GM21528 (cell line): ENCODE data around the gene RANBP17.
"Not testable (repeated sequence)": the region's sequence is repeated elsewhere in the genome, so short reads cannot be mapped to it uniquely, and the experiment has no call there.

Source experiments
- ATAC-seq: cut with Tn5 transposase; IDR thresholded peaks from one replicate; pipeline ENCODE4 v1.9.1; 2021; ENCODE audit warnings: mild to moderate bottlenecking, moderate library complexity; ENCODE audit not compliant: unreplicated experiment, low FRiP score

Gene RANBP17

DNA sequence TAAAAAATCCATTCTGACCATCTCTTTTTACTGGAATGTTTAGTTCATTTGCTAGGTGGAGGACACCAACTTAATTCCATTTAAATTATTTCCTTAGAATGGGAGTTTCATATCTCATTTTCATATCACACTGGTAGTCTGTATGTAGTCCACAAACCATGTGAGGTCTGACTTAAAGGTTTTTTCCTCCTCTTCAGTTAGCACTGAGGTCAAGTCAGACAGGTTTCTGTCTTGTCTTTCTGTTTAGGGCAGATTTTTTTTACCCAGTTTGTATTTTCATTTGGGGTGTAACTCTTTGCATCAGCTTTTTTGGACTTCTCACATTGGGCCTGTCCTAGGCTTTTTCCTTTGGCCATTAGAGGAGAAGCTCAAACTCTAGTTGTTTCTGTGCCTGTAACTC lies 75.3 kb downstream of the RANBP17 start:
- no peak for ATAC-seq

DNA sequence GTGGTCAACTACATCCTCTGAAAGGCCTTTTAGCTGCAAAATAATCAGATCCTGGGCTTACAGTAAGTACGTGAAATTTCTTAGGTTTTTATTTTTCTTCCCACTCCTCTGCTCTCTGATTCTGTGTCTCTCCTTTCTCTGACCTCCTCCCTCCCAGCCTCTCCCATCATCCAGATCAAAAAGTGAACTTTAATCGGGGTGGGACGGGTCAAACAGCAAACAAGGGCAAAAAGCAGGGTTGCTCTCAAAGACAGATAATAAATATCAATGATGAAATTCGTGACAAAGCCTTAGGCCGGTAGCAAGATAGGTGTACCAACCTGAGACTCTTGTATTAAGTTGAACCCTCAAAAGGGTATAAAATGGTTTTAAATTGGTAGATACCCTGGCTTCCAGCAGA lies 76.1 kb downstream of the RANBP17 start:
- ATAC-seq = no peak

DNA sequence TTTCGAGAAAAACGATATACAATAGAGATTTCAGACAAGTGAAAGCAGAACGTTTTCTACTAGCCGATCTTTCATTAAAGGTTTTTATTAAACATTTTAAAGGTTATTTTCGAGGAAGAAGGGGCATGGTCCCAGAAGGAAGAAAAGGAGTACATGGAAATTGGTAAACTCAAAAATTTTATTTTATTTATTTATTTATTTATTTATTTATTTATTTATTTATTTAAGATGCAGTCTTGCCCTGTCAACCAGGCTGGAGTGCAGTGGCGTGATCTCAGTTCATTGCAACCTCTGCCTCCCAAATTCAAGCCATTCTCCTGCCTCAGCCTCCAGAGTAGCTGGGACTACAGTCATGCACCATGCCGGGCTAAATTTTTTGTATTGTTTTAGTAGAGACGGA lies 77.4 kb downstream of the RANBP17 start:
- ATAC-seq = no peak

DNA sequence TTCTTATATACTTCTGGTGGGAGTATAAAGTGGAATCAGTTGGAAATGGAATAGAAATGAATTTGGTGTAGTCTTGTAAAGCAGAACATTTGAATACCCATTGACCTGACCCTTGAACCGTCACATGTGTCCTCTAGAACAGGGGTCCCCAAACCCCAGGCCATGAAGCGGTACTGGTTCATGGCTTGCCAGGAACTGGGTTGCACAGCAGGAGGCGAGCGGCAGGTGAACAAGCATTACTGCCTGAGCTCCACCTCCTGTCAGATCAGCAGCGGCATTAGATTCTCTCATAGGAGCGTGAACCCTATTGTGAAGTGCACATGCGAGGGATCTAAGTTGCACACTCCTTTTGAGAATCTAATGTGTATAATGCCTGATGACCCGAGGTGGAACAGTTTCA lies 80.0 kb downstream of the RANBP17 start:
- no peak for ATAC-seq

DNA sequence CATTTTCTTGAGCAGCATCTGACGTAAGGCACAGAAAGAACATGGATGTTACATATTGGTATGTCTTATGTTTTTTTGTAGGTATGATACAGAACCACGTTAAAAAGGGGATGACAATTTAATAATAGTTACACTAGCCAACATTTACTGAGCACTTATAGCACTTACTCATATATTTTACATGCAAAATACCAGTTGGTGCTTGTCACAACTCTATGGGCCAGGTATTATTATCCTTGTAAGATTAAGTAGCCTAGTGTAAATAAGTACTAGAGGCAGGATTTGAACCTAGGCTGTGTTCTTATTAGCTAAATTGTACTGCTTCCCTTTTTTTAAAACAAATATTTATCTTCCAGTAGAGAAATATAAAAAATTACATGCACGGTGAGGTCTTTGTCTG lies 83.5 kb downstream of the RANBP17 start:
- no peak for ATAC-seq

DNA sequence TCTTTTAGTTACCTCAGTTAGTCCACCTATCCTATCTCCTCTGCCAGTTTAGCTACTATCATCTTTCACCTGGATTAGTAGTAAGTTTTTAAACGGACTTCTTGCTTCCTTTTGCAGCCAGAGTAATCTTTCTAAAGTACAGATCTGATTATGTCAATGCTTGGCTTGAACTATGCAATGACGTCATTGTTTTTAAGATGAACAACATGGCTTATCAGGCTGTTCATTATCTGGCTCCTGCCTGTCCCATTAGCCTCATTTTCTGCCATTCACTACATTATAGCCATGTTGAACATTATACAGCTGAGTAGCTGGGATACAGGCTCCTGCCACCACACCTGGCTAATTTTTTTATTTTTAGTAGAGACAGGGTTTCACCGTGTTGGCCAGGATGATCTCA lies 98.7 kb downstream of the RANBP17 start:
- ATAC-seq = no peak

DNA sequence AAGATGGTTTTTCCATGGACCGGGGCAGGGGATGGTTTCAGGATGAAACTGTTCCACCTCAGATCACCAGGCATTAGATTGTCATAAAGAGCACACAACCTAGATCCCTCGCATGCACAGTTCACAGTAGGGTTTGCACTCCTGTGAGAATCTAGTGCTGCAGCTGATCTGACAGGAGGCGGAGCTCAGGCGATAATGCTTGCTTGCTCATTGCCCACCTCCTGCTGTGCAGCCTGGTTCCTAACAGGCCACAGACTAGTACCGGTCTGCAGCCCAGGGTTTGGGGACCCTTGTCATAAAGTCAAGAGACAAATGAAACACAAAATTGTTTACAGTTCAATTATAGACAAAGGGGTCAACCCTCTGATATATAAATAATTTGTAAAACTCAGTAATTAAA lies 101.7 kb downstream of the RANBP17 start:
- ATAC-seq = no peak

DNA sequence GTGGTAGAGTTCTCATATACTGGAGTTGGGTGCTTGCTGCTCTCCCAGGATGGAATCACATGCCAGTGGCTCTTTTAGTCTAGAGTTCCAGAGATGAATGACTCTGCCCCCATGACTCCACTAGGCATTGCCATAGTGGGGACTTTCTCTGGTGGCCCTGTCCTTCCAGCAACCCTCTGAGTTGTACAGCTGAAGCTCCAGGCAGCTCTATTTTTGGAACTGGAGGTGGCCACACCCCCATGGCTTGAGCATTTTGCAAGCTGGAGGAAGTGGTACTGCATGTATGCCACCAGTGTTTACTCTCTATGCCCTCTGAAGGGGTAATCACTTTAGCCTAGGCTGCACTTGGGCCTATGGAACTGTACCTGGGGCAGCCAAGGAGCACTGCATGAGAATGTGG lies 112.6 kb downstream of the RANBP17 start:
- no peak for ATAC-seq

DNA sequence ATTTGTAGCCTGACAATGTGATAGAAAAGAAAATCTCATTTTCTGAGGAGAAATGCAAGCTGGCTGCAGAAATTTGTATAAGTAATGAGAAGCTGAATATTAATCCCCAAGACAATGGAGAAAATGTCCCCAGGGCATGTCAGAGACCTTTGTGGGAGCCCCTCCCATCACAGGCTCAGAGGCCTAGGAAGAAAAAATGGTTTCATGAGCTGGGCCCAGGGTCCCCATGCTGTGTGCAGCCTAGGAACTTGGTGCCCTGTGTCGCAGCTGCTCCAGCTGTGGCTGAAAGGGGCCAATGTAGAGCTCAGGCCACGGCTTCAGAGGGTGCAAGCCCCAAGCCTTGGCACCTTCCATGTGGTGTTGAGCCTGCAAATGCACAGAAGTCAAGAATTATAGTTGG lies 118.4 kb downstream of the RANBP17 start:
- ATAC-seq = not testable (repeated sequence)

DNA sequence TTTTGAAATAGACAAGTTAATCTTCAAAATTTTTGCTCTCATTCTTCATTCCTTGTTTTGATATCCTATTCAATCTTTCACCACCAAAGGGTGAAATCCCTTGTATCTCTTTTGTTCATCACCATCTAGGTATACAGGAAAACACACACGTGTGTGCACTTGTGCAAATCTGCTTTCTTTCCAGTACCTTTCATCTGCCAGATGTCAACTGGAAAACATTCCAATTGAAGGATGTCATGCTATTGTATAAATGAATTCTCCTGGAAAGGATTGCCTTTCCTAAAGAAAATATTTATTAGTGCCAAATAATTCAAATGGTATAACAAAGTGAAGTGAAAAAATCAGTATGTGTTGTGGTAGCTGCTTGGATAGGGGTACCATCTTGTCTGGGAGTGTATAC lies 123.7 kb downstream of the RANBP17 start:
- no peak for ATAC-seq

DNA sequence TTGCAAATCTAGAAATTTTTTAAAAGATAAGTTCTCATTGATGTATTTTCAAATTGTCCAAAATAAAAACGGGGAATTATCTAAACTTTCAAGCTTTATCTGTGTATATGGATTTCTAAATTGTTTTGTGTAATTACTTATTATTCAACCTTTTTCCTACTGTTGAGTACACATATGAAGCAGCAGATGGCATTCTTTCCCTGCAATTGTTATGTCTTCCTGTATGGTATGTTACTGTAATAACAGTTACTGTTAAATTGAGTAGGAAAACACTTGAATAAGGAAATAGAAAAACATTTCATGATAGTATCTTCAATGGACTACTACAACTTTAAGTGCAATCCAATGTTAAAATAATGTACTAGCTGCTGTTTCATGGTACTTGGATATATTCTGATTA lies 124.8 kb downstream of the RANBP17 start:
- no peak for ATAC-seq

DNA sequence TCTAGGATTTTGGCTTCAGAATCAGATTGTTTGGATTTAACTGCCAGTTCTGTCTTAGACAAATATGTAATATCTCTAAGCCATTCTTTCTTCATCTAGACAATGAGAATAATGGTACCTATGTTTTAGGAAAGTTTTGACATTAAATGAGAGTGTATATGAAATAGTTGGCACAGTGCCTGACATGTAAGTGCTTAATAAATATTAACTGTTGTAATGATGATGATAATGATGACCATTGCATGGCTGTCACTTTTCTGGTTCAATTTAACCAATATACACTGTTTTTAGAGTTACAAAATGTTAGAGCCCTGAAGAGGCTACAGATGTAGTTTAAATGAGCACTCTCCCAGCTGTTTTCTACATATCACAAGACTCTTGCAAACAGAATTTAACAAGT lies 131.7 kb downstream of the RANBP17 start:
- ATAC-seq = no peak

DNA sequence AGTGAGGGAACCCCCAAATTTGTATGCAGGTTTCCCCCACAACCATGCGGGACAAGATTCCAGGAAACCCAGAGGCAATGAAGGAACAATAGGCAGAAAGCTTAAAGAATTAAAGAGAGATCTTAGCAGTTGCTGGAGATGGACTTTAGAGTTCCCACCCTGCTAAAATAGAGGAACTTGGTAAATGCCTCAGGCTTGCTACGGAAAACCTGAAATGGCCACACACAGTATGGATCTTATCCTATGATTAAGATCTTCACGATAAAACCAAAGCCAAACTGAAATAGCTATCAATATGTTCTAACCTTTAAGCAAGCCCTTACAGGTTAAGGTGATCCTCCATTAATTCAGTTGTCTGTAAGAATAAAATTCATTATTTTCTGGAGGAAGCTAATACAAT lies 148.3 kb downstream of the RANBP17 start:
- no peak for ATAC-seq

DNA sequence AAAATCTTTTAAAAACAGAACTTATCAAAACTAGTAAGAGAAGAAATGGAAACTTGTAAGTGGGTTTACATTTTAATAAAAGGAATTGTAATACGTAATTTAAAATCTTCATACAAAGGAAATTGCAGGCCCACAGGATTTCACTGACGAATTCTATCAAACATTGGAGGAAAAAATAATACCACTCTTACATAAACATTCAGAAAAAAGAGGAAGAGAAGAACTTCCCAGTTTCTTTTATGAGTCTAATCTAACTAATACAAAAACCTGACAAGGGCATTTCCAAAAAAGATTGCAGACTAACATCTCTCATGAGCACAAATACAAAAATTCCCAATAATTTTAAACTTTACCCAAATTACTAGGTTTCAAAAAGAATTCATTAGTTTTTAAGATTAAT lies 149.0 kb downstream of the RANBP17 start:
- no peak for ATAC-seq

DNA sequence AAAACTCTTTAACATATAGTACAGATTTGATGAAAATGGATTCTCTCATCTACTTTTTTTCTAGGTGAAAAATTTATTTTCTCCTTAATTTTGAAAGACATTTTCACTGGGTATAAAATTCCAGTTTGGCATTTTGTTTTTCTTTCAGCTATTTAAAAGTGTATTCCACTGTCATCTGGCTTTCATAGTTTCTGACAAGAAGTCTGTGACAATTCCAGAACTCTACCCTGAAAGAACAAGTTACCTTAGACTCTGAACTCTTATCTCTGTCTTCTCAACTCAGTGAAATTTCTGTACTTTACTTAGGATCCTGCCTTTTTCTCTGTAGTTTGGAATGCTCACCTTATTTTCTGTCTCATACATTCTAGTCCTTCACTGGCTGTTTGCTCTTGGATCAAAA lies 161.7 kb downstream of the RANBP17 start:
- ATAC-seq = no peak

DNA sequence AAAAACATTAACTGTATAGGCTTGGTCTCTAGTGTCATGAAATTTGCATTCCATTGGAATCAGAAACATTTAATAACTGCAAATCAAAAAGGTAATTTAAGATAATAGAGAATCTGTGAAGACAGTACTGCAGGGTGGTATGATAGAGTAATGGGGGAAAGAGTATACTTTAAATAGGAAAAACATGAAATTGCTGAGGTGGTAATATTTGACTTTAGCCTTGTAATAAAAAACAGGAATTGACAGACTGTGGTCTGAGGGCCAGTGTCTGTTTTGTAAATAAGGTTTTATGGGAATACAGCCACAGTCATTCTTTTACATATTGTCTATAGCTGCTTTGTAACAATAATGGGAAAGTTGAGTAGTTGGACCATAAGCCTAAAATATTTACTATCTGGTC lies 162.3 kb downstream of the RANBP17 start:
- ATAC-seq = no peak

DNA sequence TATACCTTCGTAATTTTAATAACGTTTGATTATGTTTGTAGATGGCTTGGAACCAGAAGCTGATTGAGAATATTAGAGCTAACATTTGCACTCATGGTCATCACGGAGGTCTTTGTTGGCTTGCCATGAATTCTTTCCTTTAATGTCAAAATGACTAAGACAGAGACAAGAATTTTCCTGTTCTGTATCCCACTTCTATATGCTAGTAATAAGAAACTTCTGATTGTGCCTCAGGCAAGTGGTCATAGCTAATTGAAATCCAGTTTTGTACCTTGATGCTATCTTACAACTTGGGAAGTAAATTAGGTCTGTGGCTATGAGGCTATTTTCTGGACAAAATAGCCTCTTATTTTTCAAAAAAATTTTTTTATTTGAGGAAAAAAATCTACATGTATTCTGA lies 167.6 kb downstream of the RANBP17 start:
- no peak for ATAC-seq

DNA sequence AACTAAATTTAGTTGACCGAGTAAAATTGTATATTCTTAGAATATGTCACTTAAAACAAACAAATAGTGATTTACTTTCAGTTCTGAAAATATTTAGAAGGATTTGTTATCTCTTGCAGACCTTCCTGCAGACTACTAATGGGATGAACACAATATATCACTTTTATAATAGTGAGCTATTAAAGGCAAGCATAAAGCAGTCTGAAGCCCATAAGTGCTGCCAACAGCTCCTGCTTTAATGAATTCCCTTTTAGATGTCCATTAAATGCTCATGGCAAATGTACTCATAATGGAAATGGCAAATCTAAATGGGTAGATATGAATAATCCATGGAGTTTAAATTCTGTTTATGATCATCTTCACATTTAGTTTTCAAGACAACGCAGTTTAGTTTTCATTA lies 170.2 kb downstream of the RANBP17 start:
- no peak for ATAC-seq

DNA sequence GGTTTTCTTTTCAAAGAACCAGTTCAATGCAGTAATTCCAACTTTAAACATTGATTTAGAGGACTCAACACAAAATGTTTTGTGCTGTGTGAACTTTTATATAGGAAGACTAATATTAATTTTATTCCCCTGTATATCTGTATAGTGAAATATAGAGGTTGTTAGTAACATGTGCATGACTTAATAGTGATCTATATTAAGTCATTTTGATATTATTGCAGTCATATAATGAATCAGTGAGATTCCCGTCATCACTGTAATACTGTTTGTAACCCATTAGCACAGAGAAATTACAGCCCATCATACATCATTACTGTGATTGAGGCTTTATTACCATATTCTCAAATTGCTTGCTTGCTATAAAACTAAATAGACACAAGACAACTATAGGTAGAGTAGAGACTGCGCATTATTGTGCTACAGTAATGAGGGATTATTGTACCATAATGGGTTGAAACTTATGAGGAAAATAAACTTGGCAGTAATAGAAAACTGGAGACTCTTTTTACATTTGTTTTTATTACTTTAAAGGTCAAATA lies 170.7 kb downstream of the RANBP17 start:
- ATAC-seq = no peak

DNA sequence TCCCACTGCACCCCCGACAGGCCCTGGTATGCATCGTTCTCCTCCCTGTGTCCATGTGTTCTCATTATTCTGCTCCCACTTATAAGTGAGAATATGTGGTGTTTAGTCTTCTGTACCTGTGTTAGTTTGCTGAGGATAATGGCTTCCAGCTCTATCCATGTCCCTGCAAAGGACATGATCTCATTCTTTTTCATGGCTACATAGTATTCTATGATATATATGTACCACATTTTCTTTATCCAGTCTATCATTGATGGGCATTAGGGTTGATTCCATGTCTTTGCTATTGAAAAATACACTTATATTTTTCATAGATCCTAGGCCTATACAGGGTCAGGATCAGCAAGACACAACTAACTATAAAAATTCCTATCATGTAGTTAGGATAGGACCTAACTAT lies 180.1 kb downstream of the RANBP17 start:
- not testable (repeated sequence) for ATAC-seq

DNA sequence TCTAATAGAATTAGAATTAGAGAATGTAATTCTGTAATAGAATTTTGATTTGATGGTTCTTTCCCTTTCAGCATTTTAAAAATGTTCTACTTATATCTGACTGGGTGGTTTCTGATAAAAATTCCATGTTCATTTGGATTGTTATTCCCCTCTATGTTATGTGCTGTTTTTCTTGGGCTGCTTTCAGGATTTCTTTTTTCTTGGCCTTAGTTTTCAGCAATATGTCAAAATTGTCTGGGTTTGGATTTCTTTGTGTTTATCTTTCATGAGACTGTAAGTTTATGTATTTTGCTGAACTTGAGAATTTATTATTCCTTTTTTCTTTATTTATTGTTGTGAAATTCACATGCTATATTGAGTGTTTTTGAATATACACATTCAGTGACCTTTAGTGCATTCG lies 189.1 kb downstream of the RANBP17 start:
- ATAC-seq = no peak

DNA sequence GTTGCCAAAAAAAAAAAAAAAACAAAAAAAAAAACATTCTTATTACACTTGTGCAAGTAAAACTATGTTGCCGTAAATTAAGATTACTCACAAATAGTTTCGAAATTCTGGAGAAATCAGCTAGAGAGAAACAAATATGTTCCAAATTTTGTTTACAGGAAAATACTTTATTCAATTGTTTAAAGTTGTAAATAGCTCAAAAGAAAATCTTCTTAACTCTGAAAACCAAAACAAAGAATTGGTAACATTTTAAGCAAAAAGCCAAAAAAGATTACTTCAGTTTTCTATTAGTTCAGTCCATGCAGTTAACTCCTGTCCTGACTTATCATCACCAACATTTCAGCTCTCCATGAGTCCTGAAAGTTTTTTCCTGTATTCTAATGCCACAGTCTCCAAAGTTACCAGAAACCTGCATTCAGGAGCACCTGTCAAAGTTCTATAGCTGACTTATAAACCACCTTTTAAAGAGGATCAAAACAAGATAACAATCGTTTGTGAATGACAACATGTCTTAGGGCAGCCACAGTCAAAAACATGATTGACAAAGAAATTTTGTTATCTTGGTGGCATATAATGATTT lies 194.1 kb downstream of the RANBP17 start:
- no peak for ATAC-seq

DNA sequence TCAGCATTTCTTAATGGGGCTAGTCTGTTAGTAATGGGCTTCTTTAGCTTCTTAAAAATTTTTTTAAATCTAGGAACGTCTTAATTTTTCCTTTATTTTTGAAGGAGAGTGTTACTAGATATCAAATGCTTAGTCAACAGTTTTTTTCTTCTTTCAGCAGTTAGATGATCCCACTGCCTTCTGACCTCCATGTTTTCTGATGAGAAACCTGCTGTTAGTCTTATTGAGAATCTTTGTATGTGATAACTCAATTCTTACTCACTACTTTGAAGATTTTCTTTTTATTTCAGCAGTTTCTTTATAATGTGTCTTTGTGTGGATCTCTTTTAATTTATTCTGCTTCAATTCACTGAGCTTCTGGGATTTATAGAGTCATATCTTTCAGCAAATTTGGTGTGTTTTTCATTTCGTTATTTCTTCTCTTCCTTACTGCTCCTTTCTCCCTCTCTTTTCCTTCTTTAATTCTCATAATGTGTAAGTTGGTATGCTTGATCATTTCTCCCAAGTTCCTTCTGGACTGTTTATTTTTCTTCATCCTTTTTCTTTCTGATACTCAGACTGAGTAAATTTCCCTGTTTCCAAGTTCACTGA lies 205.8 kb downstream of the RANBP17 start:
- ATAC-seq = no peak
